Thyroid gland (tissue), 4 donors: ENCODE results near the gene ATE1.

Experiments
- POLR2A ChIP-seq, 2 donors: fragments of 450-650 bp; IDR thresholded peaks; one replicate each; pipeline ENCODE4 v1.6.1; 2017; ENCODE audit warnings: antibody characterized with exemption in 2 of 2, mild to moderate bottlenecking in 2 of 2, moderate library complexity in 1 of 2
- TF ChIP-seq, protein P1 (sequence below), 6 experiments: fragments of 200-600 bp in 3 of 6; fragments of 450-650 bp in 3 of 6; sonication (generic) in 3 of 6; IDR thresholded peaks; one replicate each; pipeline ENCODE4 v1.5.1; 2016 to 2019; ENCODE audit warnings: antibody characterized with exemption in 6 of 6, mild to moderate bottlenecking in 2 of 6, inconsistent platforms in 1 of 6, moderate library complexity in 1 of 6

DNA sequence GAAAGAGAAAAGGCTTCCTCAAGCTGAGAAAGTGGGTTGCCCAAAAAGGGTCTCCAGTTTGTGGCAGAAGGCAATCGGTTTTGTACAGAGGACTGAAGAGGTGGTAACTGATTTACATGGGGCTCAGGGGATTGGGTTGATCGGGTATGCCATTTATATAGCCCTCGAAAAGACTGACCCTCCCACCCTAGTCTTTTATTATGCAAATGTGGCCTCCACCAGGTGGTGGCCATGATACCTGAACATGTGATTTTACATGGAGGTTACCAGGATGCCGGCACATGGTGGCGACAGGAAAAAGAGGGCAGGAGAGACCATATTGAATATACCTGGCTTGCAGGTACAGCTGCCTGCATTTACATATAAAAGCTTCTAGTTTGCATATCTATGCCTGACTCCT lies 36.7 kb downstream of the ATE1 start:
- TF ChIP-seq, protein P1, sequence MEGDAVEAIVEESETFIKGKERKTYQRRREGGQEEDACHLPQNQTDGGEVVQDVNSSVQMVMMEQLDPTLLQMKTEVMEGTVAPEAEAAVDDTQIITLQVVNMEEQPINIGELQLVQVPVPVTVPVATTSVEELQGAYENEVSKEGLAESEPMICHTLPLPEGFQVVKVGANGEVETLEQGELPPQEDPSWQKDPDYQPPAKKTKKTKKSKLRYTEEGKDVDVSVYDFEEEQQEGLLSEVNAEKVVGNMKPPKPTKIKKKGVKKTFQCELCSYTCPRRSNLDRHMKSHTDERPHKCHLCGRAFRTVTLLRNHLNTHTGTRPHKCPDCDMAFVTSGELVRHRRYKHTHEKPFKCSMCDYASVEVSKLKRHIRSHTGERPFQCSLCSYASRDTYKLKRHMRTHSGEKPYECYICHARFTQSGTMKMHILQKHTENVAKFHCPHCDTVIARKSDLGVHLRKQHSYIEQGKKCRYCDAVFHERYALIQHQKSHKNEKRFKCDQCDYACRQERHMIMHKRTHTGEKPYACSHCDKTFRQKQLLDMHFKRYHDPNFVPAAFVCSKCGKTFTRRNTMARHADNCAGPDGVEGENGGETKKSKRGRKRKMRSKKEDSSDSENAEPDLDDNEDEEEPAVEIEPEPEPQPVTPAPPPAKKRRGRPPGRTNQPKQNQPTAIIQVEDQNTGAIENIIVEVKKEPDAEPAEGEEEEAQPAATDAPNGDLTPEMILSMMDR (IDR thresholded peaks at IDR 0.05): no peak
- TF ChIP-seq POLR2A (IDR thresholded peaks at IDR 0.05): no peak
